G401.6 (cell line): ENCODE data around the gene CTBP2.
"Not testable (repeated sequence)": the region's sequence is repeated elsewhere in the genome, so short reads cannot be mapped to it uniquely, and the experiment has no call there.

Experiments used
- FAIRE-seq: peaks from 2 replicates; lab custom pipeline; 2012; peaks lifted over from hg19 to GRCh38; lab: Jason Lieb, UNC

CTBP2 gene

DNA sequence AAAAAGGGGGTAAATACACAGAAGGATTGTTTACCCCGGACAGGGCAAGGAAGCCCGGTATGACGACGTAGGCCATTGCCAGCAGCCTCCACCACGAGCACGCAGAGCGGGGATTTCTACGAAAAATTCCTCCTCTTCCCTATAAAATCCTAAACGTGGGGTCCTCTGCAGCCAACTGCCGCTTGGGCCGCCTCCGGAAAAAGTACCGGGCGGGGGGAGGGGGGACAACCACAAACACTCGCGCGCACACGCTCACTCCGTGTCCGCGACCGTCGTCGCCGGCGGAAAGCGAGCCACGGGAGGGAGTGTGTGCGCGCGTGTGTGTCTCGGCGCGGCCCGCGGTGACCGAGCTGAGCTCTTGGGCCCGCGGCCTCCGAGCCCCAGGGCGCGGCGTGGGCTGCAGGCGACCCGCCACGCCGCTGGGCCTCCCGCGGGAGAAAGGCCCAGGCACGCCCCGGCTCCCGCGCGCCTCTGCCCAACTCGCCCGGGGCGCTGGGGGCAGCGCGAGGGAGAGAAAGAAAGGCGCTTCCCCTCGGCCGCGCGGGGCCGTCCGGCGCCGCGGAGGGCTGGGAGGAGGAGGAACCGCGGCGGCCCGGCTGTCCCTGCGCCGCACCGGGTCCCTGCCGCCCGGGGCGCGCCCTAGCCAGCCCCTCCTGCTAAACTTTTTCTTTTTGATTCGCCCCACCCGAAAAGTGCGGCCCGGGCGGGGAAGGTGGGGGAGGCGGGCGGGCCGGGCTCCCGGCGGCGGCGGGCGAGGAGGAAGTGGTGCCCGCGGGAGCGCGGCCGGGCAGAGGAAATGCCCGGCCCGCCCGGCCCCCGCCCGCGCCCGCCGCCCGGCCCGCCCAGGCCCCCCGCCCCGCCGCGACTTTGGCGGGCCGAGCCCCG is 1.5 kb downstream of the CTBP2 start:
- FAIRE-seq: no peak

GRCh38 chr10:125158275-125158600 is 2.1 kb downstream of the CTBP2 start:
- FAIRE-seq: no peak

GRCh38 chr10:125157505-125157904 is 2.9 kb downstream of the CTBP2 start:
- FAIRE-seq: no peak

DNA sequence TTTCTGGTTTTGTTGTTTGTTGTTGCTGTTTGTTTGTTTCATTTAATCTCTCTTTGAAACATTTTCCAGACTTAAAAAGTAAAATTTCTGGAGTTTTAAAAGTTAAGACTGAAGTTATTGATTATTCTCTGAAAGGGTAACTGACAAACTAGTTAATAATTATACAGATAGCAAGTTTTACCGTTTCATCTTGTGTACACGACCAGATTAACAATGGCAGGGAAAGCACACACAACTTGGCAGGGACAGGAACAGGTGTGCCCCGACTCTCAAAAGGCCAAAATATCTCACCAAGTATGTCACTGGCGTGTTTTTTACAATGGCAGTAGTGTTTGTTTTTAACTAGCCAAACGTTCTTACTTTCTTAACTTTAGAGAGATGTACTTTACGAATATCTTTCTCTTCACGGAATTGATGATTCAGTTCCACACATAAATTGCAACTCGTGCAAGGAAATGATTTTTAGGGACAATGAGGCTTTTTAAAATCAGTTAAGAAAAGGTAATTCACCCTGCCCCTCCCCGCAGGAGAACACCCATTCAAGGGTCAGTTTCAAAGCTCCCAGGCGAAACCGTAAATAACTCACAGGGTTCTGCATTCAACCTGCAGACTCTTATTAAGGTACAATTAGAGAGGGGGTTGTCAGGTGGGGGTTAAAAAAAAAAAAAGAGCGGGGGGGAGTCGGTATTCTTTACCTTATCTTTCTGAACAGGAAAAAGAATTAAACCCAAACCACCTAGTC is 3.5 kb downstream of the CTBP2 start:
- FAIRE-seq: no peak

GRCh38 chr10:125156196-125156595 is 4.2 kb downstream of the CTBP2 start:
- FAIRE-seq: no peak

GRCh38 chr10:125155101-125155500 is 5.3 kb downstream of the CTBP2 start:
- no peak for FAIRE-seq

GRCh38 chr10:125154529-125154928 is 5.8 kb downstream of the CTBP2 start:
- FAIRE-seq: no peak

DNA sequence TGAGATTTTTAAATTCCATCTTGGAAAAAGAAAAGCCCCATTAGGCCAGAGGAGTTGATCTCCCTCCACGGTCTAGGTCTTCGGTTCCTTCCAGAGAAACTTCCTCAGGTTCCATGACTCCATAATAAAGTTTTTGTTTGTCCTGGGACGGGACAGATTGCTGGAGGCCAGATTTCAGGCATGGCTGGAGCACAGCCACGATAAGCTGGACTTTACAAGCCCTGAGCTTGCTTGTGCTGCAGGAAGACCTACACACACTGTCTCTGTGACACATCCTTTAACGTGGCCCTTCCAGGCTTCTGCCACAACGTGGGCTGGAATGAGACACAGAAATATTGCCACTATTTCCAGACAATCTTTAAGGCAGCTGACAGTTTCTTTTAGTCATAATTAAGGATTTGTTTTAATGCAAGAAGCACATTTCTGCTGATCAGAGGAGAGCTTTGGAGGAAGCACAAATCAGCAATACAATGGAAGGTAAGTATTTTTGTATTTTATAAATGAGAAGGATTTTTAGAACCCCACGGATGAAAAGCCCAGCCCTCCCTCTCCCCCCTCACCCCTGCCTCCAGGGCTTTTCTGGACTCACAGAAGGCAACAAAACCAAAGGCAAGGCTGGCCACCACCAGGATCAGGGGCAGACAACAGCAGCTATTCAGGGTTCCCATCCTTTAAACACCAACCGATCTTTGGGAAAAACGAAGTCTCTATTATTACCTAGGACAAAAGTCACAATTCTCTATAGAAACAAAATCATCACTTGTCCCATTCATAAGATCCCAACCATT is 6.5 kb downstream of the CTBP2 start:
- no peak for FAIRE-seq

- no peak for FAIRE-seq
These were observed 7.7 kb downstream of the CTBP2 start for GRCh38 chr10:125152450-125153368.

- no peak for FAIRE-seq
These were observed 8.6 kb downstream of the CTBP2 start for GRCh38 chr10:125151553-125152449.

DNA sequence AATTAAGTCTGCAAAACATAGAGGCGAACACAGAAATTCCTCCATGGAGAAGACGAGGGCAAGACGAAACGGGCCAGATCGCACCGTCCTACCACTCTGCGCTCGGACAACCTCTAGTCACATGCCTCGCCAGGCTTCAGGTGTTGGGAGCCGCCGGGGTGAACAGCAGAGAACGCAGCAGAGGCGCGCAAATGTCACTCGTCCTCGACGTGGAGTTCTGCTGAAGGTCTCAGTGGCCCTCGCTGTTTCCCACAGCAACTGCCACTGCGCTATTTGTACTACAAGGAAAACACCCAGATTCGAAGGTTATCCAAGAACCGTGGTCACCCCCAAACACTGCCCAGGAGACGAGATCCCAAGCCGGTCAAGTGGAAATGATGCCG is 9.2 kb downstream of the CTBP2 start:
- FAIRE-seq: no peak

DNA sequence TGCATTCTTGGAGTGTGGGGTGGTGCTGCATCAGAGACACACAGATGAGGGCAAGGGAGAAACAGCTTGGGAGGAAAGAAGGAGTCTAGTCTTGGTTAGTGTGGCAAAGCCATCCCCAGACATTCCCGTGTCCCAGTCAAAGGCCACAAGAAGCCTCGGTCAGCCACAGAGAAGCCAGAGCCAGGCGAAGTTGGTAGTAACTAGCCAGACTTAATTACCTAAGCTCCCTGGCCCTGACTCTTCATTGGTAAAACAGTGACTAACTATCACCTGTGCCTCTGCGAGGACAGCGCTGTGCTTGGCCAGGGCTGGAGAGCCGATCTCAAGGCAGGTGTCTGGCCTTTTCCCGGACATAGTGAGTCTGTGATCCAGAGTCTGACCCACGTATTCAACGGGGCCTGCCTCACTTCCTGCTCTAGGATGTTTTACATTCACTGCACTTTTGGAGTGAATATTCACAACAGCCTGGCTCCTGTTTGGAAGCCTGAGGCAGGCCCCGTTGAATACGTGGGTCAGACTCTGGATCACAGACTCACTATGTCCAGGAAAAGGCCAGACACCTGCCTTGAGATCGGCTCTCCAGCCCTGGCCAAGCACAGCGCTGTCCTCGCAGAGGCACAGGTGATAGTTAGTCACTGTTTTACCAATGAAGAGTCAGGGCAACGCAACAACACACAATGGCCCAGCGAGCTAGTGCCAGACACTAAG is 9.8 kb downstream of the CTBP2 start:
- not testable (repeated sequence) for FAIRE-seq

DNA sequence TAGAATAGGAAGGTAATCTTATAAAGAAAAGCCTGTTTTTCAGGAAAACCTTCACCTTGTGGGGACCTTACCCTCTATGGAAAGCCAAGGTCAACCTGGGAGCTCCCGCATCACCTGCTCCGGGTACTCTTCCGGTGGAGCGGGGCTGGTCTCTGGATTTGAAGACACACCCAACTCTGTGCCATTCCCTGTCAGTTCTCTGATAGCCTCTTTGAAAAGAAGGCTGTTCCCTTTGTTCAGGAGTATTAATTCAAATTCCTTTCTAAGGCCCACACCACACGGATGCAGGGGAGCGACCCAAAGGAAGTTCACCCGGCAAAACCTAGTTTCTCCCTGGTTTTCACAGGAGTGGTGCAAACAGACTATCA is 10.7 kb downstream of the CTBP2 start:
- FAIRE-seq: no peak

DNA sequence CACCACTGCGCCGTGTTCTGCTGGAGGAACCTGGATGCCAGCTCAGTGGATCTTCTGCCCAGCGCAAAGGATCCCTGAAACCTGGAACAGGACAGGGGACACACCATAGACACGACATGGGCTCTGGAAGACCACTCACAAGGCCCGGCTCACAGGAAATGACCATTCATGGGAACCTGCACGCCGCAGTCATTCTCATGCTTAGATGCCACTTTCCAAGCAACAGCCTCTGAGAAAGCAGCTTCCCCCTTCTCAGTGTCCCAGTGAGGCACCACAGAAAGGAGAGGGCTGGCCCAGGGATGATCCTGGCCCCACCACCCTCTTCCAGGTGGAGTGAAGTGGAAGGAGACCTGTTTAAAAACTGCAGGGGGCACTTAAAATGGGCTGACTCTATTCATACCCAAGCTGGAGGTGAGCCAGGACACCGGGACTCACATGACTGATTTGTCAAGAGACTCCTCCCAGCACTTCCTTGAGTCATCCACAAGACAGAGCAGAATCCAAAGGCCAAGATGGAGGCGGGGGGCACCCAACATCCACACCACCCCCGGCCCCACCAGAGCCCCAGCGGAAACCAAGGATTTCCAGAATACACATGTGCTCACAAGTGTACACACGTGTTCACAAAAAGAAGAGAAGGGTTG is 11.2 kb downstream of the CTBP2 start:
- no peak for FAIRE-seq

- no peak for FAIRE-seq
These were observed 11.8 kb downstream of the CTBP2 start for GRCh38 chr10:125148528-125148927.

GRCh38 chr10:125147971-125148439 is 12.4 kb downstream of the CTBP2 start:
- no peak for FAIRE-seq

DNA sequence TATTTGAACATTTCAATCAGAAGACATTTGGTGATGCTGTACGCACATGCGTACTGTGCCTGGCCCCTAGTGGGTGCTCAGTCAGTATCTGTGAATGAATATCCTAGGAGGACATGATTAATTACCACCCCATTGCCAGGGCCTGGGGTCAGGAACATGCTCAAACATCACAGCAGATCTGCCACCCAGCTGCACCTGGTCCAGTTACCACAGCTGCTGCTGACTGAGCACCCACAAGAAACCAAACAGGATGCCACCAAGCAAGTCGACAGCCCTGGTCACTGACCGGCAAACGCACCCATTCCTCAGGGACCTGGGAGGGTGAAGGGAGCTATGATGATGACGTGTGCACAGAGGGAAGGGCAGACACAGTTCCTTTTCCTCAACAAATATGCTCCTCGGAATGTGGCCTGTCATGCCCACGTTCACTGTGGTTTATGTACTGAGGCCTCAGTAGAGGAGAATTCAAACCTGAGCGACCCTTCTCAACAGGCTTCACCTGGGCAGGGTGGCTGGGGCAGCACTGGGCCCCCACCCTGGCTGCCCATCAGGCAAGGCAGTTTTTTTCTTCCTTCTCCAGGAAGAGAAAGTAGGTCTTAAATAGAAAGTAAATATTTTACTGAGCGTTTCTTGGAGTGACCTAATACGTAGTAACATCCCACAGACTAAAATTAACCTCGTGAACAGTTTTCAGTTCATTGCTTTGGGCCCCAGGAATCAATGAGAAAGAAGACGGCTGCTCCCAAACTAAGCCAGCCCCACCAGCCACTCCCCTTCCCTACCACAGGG is 13.4 kb downstream of the CTBP2 start:
- FAIRE-seq: no peak

GRCh38 chr10:125145636-125146035 is 14.7 kb downstream of the CTBP2 start:
- no peak for FAIRE-seq
